ENCODE results near the gene TNIK. TPM values are rescaled to one million over a fixed set of nuclear protein-coding genes. Genes with fewer than 3 reads are reported as not detected.
"Not testable (repeated sequence)": the region's sequence is repeated elsewhere in the genome, so short reads cannot be mapped to it uniquely, and the experiment has no call there.

The TNIK gene
- total and polyA plus RNA-seq, 2 experiments from 2014 or later = 14.6 to 34.3 TPM

DNA sequence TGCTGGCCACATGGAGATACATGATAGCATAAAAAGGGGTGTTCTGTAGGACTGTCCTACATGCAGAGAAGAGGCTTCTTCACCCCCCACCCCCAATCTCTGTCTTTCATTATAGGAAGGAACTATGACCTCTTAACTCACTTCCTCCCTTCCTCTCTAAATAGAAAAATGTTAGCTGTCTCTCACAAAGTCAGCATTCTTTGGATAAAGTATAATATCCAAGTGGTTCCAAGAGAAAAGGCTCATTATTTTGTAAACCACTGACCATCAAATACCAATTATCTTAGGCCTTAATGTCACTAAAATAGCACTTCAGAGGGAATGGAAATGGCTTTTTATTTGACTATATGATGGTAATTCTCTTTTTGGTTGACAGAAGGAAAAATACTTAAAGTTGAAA lies 338.4 kb downstream of the TNIK start:
- Histone ChIP-seq H3K4me3 (no peak overlapping the region), H4K20me1 (replicated peaks; ENCODE audit: insufficient read depth) (no peaks in the 10 kb centered on the region), H2AFZ (no peak overlapping the region), H3K36me3 (ENCODE audit: insufficient read depth) (no peaks in the 10 kb centered on the region), H3K4me1 (ENCODE audit: insufficient read depth) (0 out of 2 replicates have a peak, but pooled peaks cover 4% of the 10 kb centered on the region), H3K27me3 (ENCODE audit: insufficient read depth) (no peaks in the 10 kb centered on the region), H3K79me2 (replicated peaks; ENCODE audit: insufficient read depth) (no peaks in the 10 kb centered on the region), H3K4me2 (no peak overlapping the region), H3K27ac (ENCODE audit: low read depth) (no peak overlapping the region), H3F3A (replicated peaks; ENCODE audit: low read depth) (no peaks in the 10 kb centered on the region), H3K9me2 (ENCODE audit: insufficient read depth) (no peaks in the 10 kb centered on the region)
- Mint-ChIP-seq H3K9me3 (peaks cover 10% of the 10 kb centered on the region; the same call in 2 of the 3 replicates), H3K27ac (no peak overlapping the region), H3K36me3 (ENCODE audit: low read depth) (peaks cover 55% of the 10 kb centered on the region), H3K4me3 (no peak overlapping the region), H3K4me1 (peaks cover 3% of the 10 kb centered on the region), H3K27me3 (ENCODE audit: insufficient read depth, low read depth, poor library complexity) (peaks cover 7% of the 10 kb centered on the region)
- ATAC-seq (no peak), DNase-seq (ENCODE audit: low spot score) (no peak)
- no peak for TF ChIP-seq ZNF462 (CRISPR knock-in tag; IDR thresholded peaks at IDR 0.05)
- TF ChIP-seq ETS1 (IDR thresholded peaks at IDR 0.05) = no peak
- no peak for TF ChIP-seq ZNF331 (CRISPR knock-in tag; IDR thresholded peaks at IDR 0.05; ENCODE audit: low read depth)
- no peak for TF ChIP-seq CTCF (conservative IDR thresholded peaks at IDR 0.05; ENCODE audit: low read depth in 2 of 2)
- no peak for TF ChIP-seq CREB1 (CRISPR knock-in tag; IDR thresholded peaks at IDR 0.05; ENCODE audit: low read depth)
- TF ChIP-seq, protein P1, sequence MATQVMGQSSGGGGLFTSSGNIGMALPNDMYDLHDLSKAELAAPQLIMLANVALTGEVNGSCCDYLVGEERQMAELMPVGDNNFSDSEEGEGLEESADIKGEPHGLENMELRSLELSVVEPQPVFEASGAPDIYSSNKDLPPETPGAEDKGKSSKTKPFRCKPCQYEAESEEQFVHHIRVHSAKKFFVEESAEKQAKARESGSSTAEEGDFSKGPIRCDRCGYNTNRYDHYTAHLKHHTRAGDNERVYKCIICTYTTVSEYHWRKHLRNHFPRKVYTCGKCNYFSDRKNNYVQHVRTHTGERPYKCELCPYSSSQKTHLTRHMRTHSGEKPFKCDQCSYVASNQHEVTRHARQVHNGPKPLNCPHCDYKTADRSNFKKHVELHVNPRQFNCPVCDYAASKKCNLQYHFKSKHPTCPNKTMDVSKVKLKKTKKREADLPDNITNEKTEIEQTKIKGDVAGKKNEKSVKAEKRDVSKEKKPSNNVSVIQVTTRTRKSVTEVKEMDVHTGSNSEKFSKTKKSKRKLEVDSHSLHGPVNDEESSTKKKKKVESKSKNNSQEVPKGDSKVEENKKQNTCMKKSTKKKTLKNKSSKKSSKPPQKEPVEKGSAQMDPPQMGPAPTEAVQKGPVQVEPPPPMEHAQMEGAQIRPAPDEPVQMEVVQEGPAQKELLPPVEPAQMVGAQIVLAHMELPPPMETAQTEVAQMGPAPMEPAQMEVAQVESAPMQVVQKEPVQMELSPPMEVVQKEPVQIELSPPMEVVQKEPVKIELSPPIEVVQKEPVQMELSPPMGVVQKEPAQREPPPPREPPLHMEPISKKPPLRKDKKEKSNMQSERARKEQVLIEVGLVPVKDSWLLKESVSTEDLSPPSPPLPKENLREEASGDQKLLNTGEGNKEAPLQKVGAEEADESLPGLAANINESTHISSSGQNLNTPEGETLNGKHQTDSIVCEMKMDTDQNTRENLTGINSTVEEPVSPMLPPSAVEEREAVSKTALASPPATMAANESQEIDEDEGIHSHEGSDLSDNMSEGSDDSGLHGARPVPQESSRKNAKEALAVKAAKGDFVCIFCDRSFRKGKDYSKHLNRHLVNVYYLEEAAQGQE (IDR thresholded peaks at IDR 0.05; ENCODE audit: unreplicated experiment) = no peak
- TF ChIP-seq ZNF114 (CRISPR knock-in tag; IDR thresholded peaks at IDR 0.05) = no peak
- TF ChIP-seq STAT1 (IDR thresholded peaks at IDR 0.05; ENCODE audit: unreplicated experiment) = no peak
- TF ChIP-seq EZH2 (IDR thresholded peaks at IDR 0.05; ENCODE audit: low read depth, unreplicated experiment) = no peak

- H3K9me2 ChIP-seq (ENCODE audit: insufficient read depth); H3F3A ChIP-seq (replicated peaks; ENCODE audit: low read depth); H3K27me3 Mint-ChIP-seq (ENCODE audit: insufficient read depth, low read depth, poor library complexity); H4K20me1 ChIP-seq (replicated peaks; ENCODE audit: insufficient read depth); H3K27ac ChIP-seq (ENCODE audit: low read depth); H3K79me2 ChIP-seq (replicated peaks; ENCODE audit: insufficient read depth); DNase-seq (ENCODE audit: low spot score); H2AFZ ChIP-seq; ATAC-seq; H3K27me3 ChIP-seq (ENCODE audit: insufficient read depth); H3K4me3 ChIP-seq; H3K36me3 ChIP-seq (ENCODE audit: insufficient read depth); H3K4me2 ChIP-seq; H3K4me3 Mint-ChIP-seq; H3K27ac Mint-ChIP-seq: not testable (repeated sequence)
- H3K9me3 Mint-ChIP-seq = peaks cover 10% of the 10 kb centered on the region; the same call in 2 of the 3 replicates
- H3K4me1 ChIP-seq (ENCODE audit: insufficient read depth) = 0 out of 2 replicates have a peak, but pooled peaks cover 17% of the 10 kb centered on the region
- H3K36me3 Mint-ChIP-seq (ENCODE audit: low read depth) = peaks cover 55% of the 10 kb centered on the region
- H3K4me1 Mint-ChIP-seq = peaks cover 16% of the 10 kb centered on the region
Observed at GRCh38 chr3:171119402-171119801, 340.8 kb downstream of the TNIK start.
